HepG2 (cell line): ENCODE results near the gene PITRM1. TPM values are rescaled to one million over a fixed set of nuclear protein-coding genes. Genes with fewer than 3 reads are reported as not detected.

ENCODE experiments used
- ATAC-seq: fragments of 200-7000 bp; cut with Tn5 transposase; 3 replicates; pipeline ENCODE4 v1.9.1; 2020; ENCODE audit warnings: mild to moderate bottlenecking, moderate library complexity
- BruUV-seq: library from RNA; stranded (reverse); fragments of 400-500 nt; replicated peaks from 2 replicates; lab custom pipeline; 2021; lab: Mats Ljungman, UMichigan
- CTCF ChIA-PET: fragments of 300-600 bp; formaldehyde crosslinking; extraction: SDS; loops from one replicate; lab custom pipeline; 2021; ENCODE audit warnings: low total read pairs, inconsistent platforms, low intra/inter-chr PET ratio; lab: Yijun Ruan, JAX
- POLR2A ChIA-PET: fragments of 350-600 bp; sonication (Branson Sonifier 250); formaldehyde crosslinking; loops from one replicate; lab custom pipeline; 2020; ENCODE audit warnings: antibody characterized with exemption, inconsistent platforms; lab: Yijun Ruan, JAX
- DNase-seq: peaks from one replicate; pipeline ENCODE4 v3.0.0-alpha.2; 2015; ENCODE audit warnings: low spot score
- FAIRE-seq: peaks from 3 replicates; lab custom pipeline; 2011; peaks lifted over from hg19 to GRCh38; lab: Jason Lieb, UNC
- H2AFZ ChIP-seq: one replicate; pipeline ENCODE4 v1.6.1; 2011; ENCODE audit warnings: low read length, inconsistent platforms
- H3K27ac ChIP-seq: fragments of 300-600 bp; 3 replicates; pipeline ENCODE4 v1.8.0; 2011; ENCODE audit warnings: mixed run types, mild to moderate bottlenecking, mixed read lengths, low read length, inconsistent platforms; ENCODE audit not compliant: insufficient read depth; ENCODE audit errors: extremely low read length
- H3K27me3 ChIP-seq, 2 experiments: fragments of 200-600 bp in 1 of 2; 2 replicates in 1 of 2; 3 replicates in 1 of 2; pipeline versions ENCODE4 v1.6.0 to v1.8.0; 2011; ENCODE audit warnings: low read length in 2 of 2, mild to moderate bottlenecking in 2 of 2, moderate library complexity in 2 of 2, inconsistent platforms in 1 of 2; ENCODE audit not compliant: insufficient read depth in 2 of 2, control insufficient read depth in 1 of 2
- H3K36me3 ChIP-seq, 2 experiments: fragments of 200-600 bp in 1 of 2; replicated peaks in 1 of 2; 2 replicates in 1 of 2; 3 replicates in 1 of 2; pipeline versions ENCODE4 v1.5.1 to v1.8.0; 2011; ENCODE audit warnings: low read length in 2 of 2, inconsistent platforms in 1 of 2; ENCODE audit not compliant: insufficient read depth in 2 of 2, control insufficient read depth in 1 of 2
- H3K4me1 ChIP-seq: 2 replicates; pipeline ENCODE4 v1.5.1; 2012; ENCODE audit warnings: low read length, inconsistent platforms; ENCODE audit not compliant: insufficient read depth
- H3K4me2 ChIP-seq: 2 replicates; pipeline ENCODE4 v1.6.0; 2011; ENCODE audit warnings: low read depth, low read length, inconsistent platforms
- H3K4me3 ChIP-seq, 3 experiments: fragments of 200-600 bp in 1 of 3; sonication (generic), shearing (Covaris generic) in 1 of 3; replicated peaks in 1 of 3; 2 replicates each; pipeline ENCODE4 v1.5.1; 2011 to 2016; ENCODE audit warnings: low read length in 3 of 3, inconsistent platforms in 2 of 3, low read depth in 2 of 3, mild to moderate bottlenecking in 2 of 3, control low read depth in 1 of 3, mixed read lengths in 1 of 3; ENCODE audit not compliant: insufficient read depth in 1 of 3
- H3K79me2 ChIP-seq: one replicate; pipeline ENCODE4 v1.6.1; 2011; ENCODE audit warnings: low read length, inconsistent platforms; ENCODE audit not compliant: insufficient read depth
- H3K9ac ChIP-seq: 2 replicates; pipeline ENCODE4 v1.6.0; 2011; ENCODE audit warnings: mild to moderate bottlenecking, low read depth, low read length, inconsistent platforms; ENCODE audit not compliant: insufficient read depth
- H3K9me3 ChIP-seq: 2 replicates; pipeline ENCODE4 v1.5.1; 2012; ENCODE audit warnings: mild to moderate bottlenecking, low read length
- H4K20me1 ChIP-seq: 2 replicates; pipeline ENCODE4 v1.6.0; 2011; ENCODE audit warnings: inconsistent platforms, mild to moderate bottlenecking, low read length, moderate library complexity; ENCODE audit not compliant: insufficient read depth
- CEBPZ ChIP-seq: IDR thresholded peaks from 2 replicates; pipeline ENCODE4 v1.6.1; 2012; ENCODE audit warnings: low read length, improper control_type of control experiment
- ETV6 ChIP-seq: sonication (generic); formaldehyde crosslinking; conservative IDR thresholded peaks from 2 replicates; pipeline ENCODE4 v1.4.0; 2020; ENCODE audit warnings: missing genetic modification reagents
- FUBP1 ChIP-seq: sonication (generic); formaldehyde crosslinking; IDR thresholded peaks from 2 replicates; pipeline ENCODE4 v1.5.1; 2020; ENCODE audit warnings: missing genetic modification reagents, mild to moderate bottlenecking, borderline replicate concordance
- IKZF4 ChIP-seq: sonication (generic); formaldehyde crosslinking; IDR thresholded peaks from 2 replicates; pipeline ENCODE4 v1.5.1; 2020; ENCODE audit warnings: borderline replicate concordance, mild to moderate bottlenecking, low read depth, missing genetic modification reagents; ENCODE audit errors: not compliant biosample characterization
- KMT2A ChIP-seq: sonication (generic); formaldehyde crosslinking; IDR thresholded peaks from 2 replicates; pipeline ENCODE4 v1.4.0; 2020; ENCODE audit warnings: missing genetic modification reagents
- RFXAP ChIP-seq: sonication (generic); formaldehyde crosslinking; IDR thresholded peaks from 2 replicates; pipeline ENCODE4 v1.4.0; 2020; ENCODE audit warnings: missing genetic modification reagents, borderline replicate concordance
- SIN3A ChIP-seq: IDR thresholded peaks from 2 replicates; pipeline ENCODE4 v1.6.1; 2011; ENCODE audit warnings: low read depth, mild to moderate bottlenecking, control low read depth, low read length, borderline replicate concordance
- ZNF225 ChIP-seq: sonication (generic); formaldehyde crosslinking; IDR thresholded peaks from 2 replicates; pipeline ENCODE4 v1.4.0; 2020; ENCODE audit warnings: mild to moderate bottlenecking, missing genetic modification reagents
- ZNF616 ChIP-seq: sonication (generic); formaldehyde crosslinking; IDR thresholded peaks from 2 replicates; pipeline ENCODE4 v1.5.0; 2020; ENCODE audit warnings: low read depth, mild to moderate bottlenecking, missing genetic modification reagents
- ZNF660 ChIP-seq: sonication (generic); formaldehyde crosslinking; IDR thresholded peaks from 2 replicates; pipeline ENCODE4 v1.5.1; 2020; ENCODE audit warnings: mild to moderate bottlenecking, low read depth, missing genetic modification reagents, borderline replicate concordance
- ZNF703 ChIP-seq: sonication (generic); formaldehyde crosslinking; IDR thresholded peaks from 2 replicates; pipeline ENCODE4 v1.5.1; 2020; ENCODE audit warnings: missing genetic modification reagents, mild to moderate bottlenecking, moderate library complexity, borderline replicate concordance
- ZNF781 ChIP-seq: sonication (generic); formaldehyde crosslinking; IDR thresholded peaks from 2 replicates; pipeline ENCODE4 v1.5.1; 2020; ENCODE audit warnings: borderline replicate concordance, mild to moderate bottlenecking, missing genetic modification reagents; ENCODE audit errors: not compliant biosample characterization
- WGBS: methylation state at CpG from one replicate; pipeline ENCODE4 v1.1.6; 2017; ENCODE audit warnings: low lambda C conversion rate; 5-methylcytosine and 5-hydroxymethylcytosine counted together
- in situ Hi-C: cut with HindIII; loops from 2 replicates; pipeline ENCODE4 v1.10.0; 2017; ENCODE audit warnings: low pct_unique_long_range_greater_than_20kb; ENCODE audit not compliant: extremely low pct_ligation_motif_present
- intact Hi-C: fragments of 100-400 bp; cut with micrococcal nuclease; formaldehyde crosslinking; loops from one replicate; pipeline ENCODE4 v1.10.0; 2022; ENCODE audit not compliant: unreplicated experiment
- polyA plus RNA-seq, 8 experiments: library from polyadenylated mRNA; depleted of rRNA in 3 of 8; stranded (reverse) in 7 of 8; unstranded in 1 of 8; fragments of >200 nt; fragmentation: Illumina TruSeq in 4 of 8; extraction: Trizol in 4 of 8; gene quantifications; 2 replicates each; pipeline versions ENCODE4 v1.2.1 to v1.2.3, GENCODE V29; 2011 to 2016; ENCODE audit warnings: low read depth in 4 of 8, missing spikeins in 1 of 8, mixed read lengths in 1 of 8; ENCODE audit not compliant: insufficient read depth in 1 of 8
- total RNA-seq, 5 experiments: library from RNA; depleted of rRNA; stranded (reverse); fragments of >200 nt; fragmentation: Illumina TruSeq; extraction: Trizol; gene quantifications; 2 replicates each; pipeline ENCODE4 v1.2.3, GENCODE V29; 2016; ENCODE audit warnings: low read depth in 1 of 5
- TF ChIP-seq, protein P1 (sequence below): IDR thresholded peaks from 2 replicates; pipeline ENCODE4 v1.6.1; 2016; ENCODE audit warnings: missing genetic modification reagents, missing compliant biosample characterization

Gene PITRM1
- total and polyA plus RNA-seq, 2 of the 13 experiments (the other 11 are each of a cell fraction or from before 2014, with no cell fraction given) = 16.4 to 29.0 TPM

DNA sequence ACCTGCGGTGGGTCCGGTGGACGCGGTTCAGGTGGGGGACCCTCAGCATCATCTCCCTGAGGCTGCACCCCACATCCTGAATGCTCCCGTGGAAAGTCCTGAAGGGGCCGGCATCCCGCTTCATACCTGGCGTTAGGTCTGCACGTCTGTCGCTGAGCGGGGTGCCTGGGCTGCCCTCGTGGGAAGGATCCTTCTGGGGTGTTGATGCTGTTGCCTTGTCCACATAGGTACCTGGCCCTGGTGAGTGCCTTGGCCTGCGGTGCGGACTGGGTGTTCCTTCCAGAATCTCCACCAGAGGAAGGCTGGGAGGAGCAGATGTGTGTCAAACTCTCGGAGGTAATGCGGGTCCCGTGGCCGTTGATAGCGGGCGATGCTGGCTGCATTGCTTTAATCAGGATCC is 67.4 kb downstream of the PITRM1 start:
- H2AFZ ChIP-seq = no peak overlapping the region
- ATAC-seq = no peak
- H3K27me3 ChIP-seq = no peaks in the 10 kb centered on the region
- no peak overlapping the region for H3K9ac ChIP-seq
- no peaks in the 10 kb centered on the region for H4K20me1 ChIP-seq
- H3K4me3 ChIP-seq = no peak overlapping the region
- H3K36me3 ChIP-seq = no peaks in the 10 kb centered on the region
- TF ChIP-seq ZNF781 (no peak), SIN3A (no peak), ZNF616 (no peak)
- TF ChIP-seq, protein P1, sequence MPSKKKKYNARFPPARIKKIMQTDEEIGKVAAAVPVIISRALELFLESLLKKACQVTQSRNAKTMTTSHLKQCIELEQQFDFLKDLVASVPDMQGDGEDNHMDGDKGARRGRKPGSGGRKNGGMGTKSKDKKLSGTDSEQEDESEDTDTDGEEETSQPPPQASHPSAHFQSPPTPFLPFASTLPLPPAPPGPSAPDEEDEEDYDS (CRISPR knock-in tag) = no peak
- TF ChIP-seq, all 625 proteins: peak for 0
- CTCF ChIA-PET = no interaction called here
- BruUV-seq = no TSS peak
- Histone ChIP-seq H3K4me2 (no peak overlapping the region), H3K79me2 (no peaks in the 10 kb centered on the region), H3K27ac (no peak overlapping the region), H3K9me3 (no peaks in the 10 kb centered on the region), H3K4me1 (peaks cover 8% of the 10 kb centered on the region; the same call in 1 of the 2 replicates)
- DNase-seq (no peak), FAIRE-seq (no peak)
- in situ Hi-C loops (no loop called here), intact Hi-C loops (no loop called here)
- WGBS = 85% methylated on average over 6 of the region's 20 CpGs
- POLR2A ChIA-PET = no interaction called here

- BruUV-seq = no TSS peak
- Histone ChIP-seq H3K4me3 (no peak overlapping the region), H3K27ac (no peak overlapping the region), H2AFZ (no peak overlapping the region), H3K4me2 (no peak overlapping the region), H3K79me2 (no peaks in the 10 kb centered on the region), H3K9me3 (no peaks in the 10 kb centered on the region), H4K20me1 (no peaks in the 10 kb centered on the region), H3K9ac (no peak overlapping the region), H3K27me3 (no peaks in the 10 kb centered on the region), H3K4me1 (peaks cover 16% of the 10 kb centered on the region), H3K36me3 (no peaks in the 10 kb centered on the region)
- ChIA-PET CTCF (no interaction called here), POLR2A (no interaction called here)
- no peak for DNase-seq
- WGBS = 76% methylated on average over 18 of the region's 28 CpGs
- in situ Hi-C loops = no loop called here
- no peak for ATAC-seq
- intact Hi-C loops = no loop called here
- FAIRE-seq = no peak
- TF ChIP-seq CEBPZ = no peak
- TF ChIP-seq FUBP1 (CRISPR knock-in tag) = no peak
- no peak for TF ChIP-seq RFXAP (CRISPR knock-in tag)
- TF ChIP-seq IKZF4 (CRISPR knock-in tag) = no peak
- TF ChIP-seq ZNF703 (CRISPR knock-in tag) = no peak
- TF ChIP-seq ZNF660 (CRISPR knock-in tag) = no peak
- TF ChIP-seq ETV6 (CRISPR knock-in tag) = no peak
- no peak for TF ChIP-seq ZNF225 (CRISPR knock-in tag)
- TF ChIP-seq KMT2A (CRISPR knock-in tag) = no peak
Measured at GRCh38 chr10:3104251-3104918, 68.2 kb downstream of the PITRM1 start.
